Measurements from ENCODE around the gene NUDT21. TPM values are rescaled to one million over a fixed set of nuclear protein-coding genes. Genes with fewer than 3 reads are reported as not detected.

Gene NUDT21
- total RNA-seq, 1 experiment from 2014 or later = 83.4 TPM

DNA sequence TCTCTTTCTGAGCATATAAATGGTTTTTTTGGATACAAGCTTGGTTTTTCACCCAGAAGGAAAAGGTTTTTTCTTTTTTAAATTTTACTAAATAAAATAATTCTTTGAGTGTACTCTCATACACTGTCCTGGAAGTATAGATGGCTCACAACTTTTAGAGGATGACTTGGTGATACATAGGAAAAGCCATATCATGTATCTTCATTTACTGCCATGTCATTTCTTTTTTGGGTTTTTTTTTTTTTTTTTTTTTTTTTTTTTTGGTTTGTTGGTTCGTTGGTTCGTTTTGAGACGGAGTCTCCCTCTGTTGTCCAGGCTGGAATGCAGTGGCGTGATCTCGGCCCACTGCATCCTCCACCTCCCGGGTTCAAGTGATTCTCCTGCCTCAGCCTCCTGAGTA, 12.0 kb upstream of the NUDT21 start:
- H3K4me1 Mint-ChIP-seq (ENCODE audit: insufficient read depth, unreplicated experiment) = no peaks in the 10 kb centered on the region
- ChIA-PET CTCF (no interaction called here), POLR2A (interaction anchor here (0.6 kb wide), 1 partner anchor 10 kb away, joined by 3 read pairs; no protein-coding TSS in a partner anchor)
- intact Hi-C loops (cut with micrococcal nuclease) = no loop called here
- no peaks in the 10 kb centered on the region for H3K9me3 Mint-ChIP-seq (ENCODE audit: unreplicated experiment)
- peaks cover 94% of the 10 kb centered on the region for H3K36me3 Mint-ChIP-seq (ENCODE audit: insufficient read depth, unreplicated experiment)
- TF ChIP-seq, protein P1, sequence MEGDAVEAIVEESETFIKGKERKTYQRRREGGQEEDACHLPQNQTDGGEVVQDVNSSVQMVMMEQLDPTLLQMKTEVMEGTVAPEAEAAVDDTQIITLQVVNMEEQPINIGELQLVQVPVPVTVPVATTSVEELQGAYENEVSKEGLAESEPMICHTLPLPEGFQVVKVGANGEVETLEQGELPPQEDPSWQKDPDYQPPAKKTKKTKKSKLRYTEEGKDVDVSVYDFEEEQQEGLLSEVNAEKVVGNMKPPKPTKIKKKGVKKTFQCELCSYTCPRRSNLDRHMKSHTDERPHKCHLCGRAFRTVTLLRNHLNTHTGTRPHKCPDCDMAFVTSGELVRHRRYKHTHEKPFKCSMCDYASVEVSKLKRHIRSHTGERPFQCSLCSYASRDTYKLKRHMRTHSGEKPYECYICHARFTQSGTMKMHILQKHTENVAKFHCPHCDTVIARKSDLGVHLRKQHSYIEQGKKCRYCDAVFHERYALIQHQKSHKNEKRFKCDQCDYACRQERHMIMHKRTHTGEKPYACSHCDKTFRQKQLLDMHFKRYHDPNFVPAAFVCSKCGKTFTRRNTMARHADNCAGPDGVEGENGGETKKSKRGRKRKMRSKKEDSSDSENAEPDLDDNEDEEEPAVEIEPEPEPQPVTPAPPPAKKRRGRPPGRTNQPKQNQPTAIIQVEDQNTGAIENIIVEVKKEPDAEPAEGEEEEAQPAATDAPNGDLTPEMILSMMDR (IDR thresholded peaks at IDR 0.05; ENCODE audit: unreplicated experiment) = no peak
- BruUV-seq (replicated peaks) = no TSS peak
- H3K27me3 Mint-ChIP-seq (ENCODE audit: insufficient read depth, unreplicated experiment) = no peaks in the 10 kb centered on the region
- H3K27ac Mint-ChIP-seq (ENCODE audit: low read depth, unreplicated experiment) = no peak overlapping the region
- no peak for DNase-seq (ENCODE audit: unreplicated experiment)
- no peak overlapping the region for H3K4me3 Mint-ChIP-seq (ENCODE audit: unreplicated experiment)

DNA sequence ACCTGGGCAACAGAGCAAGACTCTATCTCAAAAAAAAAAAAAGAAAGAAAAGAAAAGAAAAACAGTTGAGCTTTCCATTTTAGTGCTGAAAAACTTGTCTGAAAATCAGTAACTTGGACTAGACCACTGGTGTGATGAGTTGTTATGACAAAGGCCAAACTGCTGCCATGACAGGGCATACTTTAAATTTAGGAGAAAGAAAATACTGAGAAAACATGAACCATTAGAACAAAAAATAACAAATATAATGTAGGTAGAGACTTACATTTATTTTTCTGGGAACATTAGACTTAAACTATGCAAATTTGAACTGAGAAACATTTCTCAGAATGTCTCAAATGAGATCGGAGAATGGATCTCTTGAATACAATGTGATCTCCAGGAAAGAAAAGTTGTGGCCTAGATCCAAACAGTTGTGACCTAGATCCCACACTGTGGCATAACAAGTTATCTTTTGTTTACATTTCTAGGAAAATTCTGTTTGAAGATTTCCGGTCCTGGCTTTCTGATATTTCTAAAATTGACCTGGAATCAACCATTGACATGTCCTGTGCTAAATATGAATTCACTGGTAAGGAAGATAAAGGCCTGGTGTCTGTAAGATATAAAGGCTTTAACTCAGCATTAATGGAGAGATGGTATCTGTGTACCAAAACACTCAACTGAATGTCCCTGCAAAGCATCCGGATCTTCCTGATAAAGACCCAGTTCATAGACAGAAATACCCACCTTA, 11.1 kb upstream of the NUDT21 start:
- no peak overlapping the region for H3K27ac Mint-ChIP-seq (ENCODE audit: low read depth, unreplicated experiment)
- peaks cover 92% of the 10 kb centered on the region for H3K36me3 Mint-ChIP-seq (ENCODE audit: insufficient read depth, unreplicated experiment)
- CTCF ChIA-PET = no interaction called here
- TF ChIP-seq, protein P1 (IDR thresholded peaks at IDR 0.05; ENCODE audit: unreplicated experiment) = no peak
- POLR2A ChIA-PET = interaction anchor here (0.6 to 2.7 kb wide), 3 partner anchors 9 to 11 kb away, joined by 3 to 23 read pairs (median 3); partner anchors contain the start of genes NUDT21 and OGFOD1
- H3K4me1 Mint-ChIP-seq (ENCODE audit: insufficient read depth, unreplicated experiment) = peaks cover 4% of the 10 kb centered on the region
- intact Hi-C loops (cut with micrococcal nuclease) = no loop called here
- H3K9me3 Mint-ChIP-seq (ENCODE audit: unreplicated experiment) = no peaks in the 10 kb centered on the region
- no peaks in the 10 kb centered on the region for H3K27me3 Mint-ChIP-seq (ENCODE audit: insufficient read depth, unreplicated experiment)
- no TSS peak for BruUV-seq (replicated peaks)
- no peak for DNase-seq (ENCODE audit: unreplicated experiment)
- H3K4me3 Mint-ChIP-seq (ENCODE audit: unreplicated experiment) = no peak overlapping the region

DNA sequence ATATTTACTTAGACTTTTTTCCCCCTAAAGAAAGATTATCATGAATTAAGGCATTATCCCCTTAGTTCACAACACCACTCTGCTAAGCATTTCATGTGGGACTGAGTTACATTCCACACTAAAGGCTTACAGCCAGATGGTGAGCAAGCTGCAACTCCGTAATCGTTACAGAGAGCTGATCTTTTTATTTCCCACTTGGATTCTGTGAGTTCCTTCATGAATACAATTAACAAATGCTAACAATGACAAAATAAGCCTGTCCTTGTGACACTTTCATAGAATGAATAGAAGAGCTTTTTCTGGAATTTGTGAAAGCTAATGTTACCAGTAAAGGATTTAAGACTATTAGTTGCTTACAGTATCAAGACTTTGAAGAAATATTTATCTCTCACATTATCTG, 9.0 kb upstream of the NUDT21 start:
- Mint-ChIP-seq H3K27ac (ENCODE audit: low read depth, unreplicated experiment) (no peak overlapping the region), H3K4me3 (ENCODE audit: unreplicated experiment) (no peak overlapping the region), H3K4me1 (ENCODE audit: insufficient read depth, unreplicated experiment) (peaks cover 9% of the 10 kb centered on the region), H3K9me3 (ENCODE audit: unreplicated experiment) (no peaks in the 10 kb centered on the region), H3K36me3 (ENCODE audit: insufficient read depth, unreplicated experiment) (peaks cover 91% of the 10 kb centered on the region), H3K27me3 (ENCODE audit: insufficient read depth, unreplicated experiment) (no peaks in the 10 kb centered on the region)
- intact Hi-C loops (cut with micrococcal nuclease) = no loop called here
- no TSS peak for BruUV-seq (replicated peaks)
- POLR2A ChIA-PET = interaction anchor here (0.6 to 2.7 kb wide), 3 partner anchors 9 to 128 kb away, joined by 3 to 23 read pairs (median 3); partner anchors contain the start of genes NUDT21 and OGFOD1
- TF ChIP-seq, protein P1 (IDR thresholded peaks at IDR 0.05; ENCODE audit: unreplicated experiment) = no peak
- no peak for DNase-seq (ENCODE audit: unreplicated experiment)
- CTCF ChIA-PET = no interaction called here

DNA sequence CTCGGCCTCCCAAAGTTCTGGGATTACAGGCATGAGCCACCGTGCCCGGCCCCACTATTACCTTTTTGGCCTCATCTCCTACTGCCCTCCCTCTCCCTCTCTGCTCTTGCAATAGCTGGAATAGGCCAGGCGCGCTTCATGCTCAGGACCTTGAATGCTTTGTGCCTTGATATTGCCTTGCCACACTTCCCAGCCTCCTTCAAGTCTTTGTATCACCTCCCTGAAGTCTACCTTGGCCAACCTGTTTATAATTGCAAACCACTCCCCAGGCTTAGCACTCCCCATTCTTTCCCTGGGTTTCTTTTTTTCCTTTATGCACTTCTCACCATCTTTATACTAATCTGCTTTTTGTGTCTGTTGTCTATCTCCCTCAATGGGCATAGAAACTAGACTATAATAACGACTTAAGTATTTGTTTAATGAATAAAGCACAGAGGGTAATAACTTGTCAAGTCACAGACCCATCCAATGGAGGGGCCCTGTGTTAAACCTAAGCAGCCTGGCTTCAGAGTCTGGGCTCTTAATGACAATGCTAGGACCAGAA, 6.9 kb upstream of the NUDT21 start:
- H3K27ac Mint-ChIP-seq (ENCODE audit: low read depth, unreplicated experiment) = no peak overlapping the region
- no peaks in the 10 kb centered on the region for H3K9me3 Mint-ChIP-seq (ENCODE audit: unreplicated experiment)
- BruUV-seq (replicated peaks) = no TSS peak
- ChIA-PET POLR2A (no interaction called here), CTCF (no interaction called here)
- intact Hi-C loops (cut with micrococcal nuclease) = no loop called here
- no peaks in the 10 kb centered on the region for H3K27me3 Mint-ChIP-seq (ENCODE audit: insufficient read depth, unreplicated experiment)
- H3K4me1 Mint-ChIP-seq (ENCODE audit: insufficient read depth, unreplicated experiment) = peaks cover 9% of the 10 kb centered on the region
- no peak for DNase-seq (ENCODE audit: unreplicated experiment)
- peaks cover 89% of the 10 kb centered on the region for H3K36me3 Mint-ChIP-seq (ENCODE audit: insufficient read depth, unreplicated experiment)
- TF ChIP-seq, protein P1 (IDR thresholded peaks at IDR 0.05; ENCODE audit: unreplicated experiment) = no peak
- no peak overlapping the region for H3K4me3 Mint-ChIP-seq (ENCODE audit: unreplicated experiment)

Data from MCF 10A (cell line).